WTC11 (cell line): Measurements from ENCODE around the gene ARHGAP15. TPM values are rescaled to one million over a fixed set of nuclear protein-coding genes. Genes with fewer than 3 reads are reported as not detected.

Experiments
- ATAC-seq: fragments of 200-7000 bp; cut with Tn5 transposase; 2 replicates; pipeline ENCODE4 v1.10.0; 2021; ENCODE audit warnings: mild to moderate bottlenecking, moderate library complexity
- CTCF ChIA-PET: fragments of 300-600 bp; sonication (Branson Sonifier 250); formaldehyde crosslinking; loops from one replicate; lab custom pipeline; 2021; ENCODE audit warnings: antibody characterized with exemption; lab: Charles Lee
- POLR2A ChIA-PET: fragments of 350-600 bp; sonication (Branson Sonifier 250); formaldehyde crosslinking; loops from one replicate; lab custom pipeline; 2021; ENCODE audit warnings: antibody characterized with exemption; lab: Charles Lee
- DNase-seq: peaks from one replicate; pipeline ENCODE4 v3.0.0; 2021; ENCODE audit warnings: low spot score
- H3K27ac Mint-ChIP-seq: 2 replicates; pipeline ENCODE4 v1.8.0; 2021; ENCODE audit warnings: mixed read lengths
- H3K27me3 Mint-ChIP-seq: 2 replicates; pipeline ENCODE4 v1.8.0; 2021; ENCODE audit warnings: low read depth, mild to moderate bottlenecking, moderate library complexity, mixed read lengths
- H3K36me3 Mint-ChIP-seq: 2 replicates; pipeline ENCODE4 v1.8.0; 2021; ENCODE audit warnings: mixed read lengths
- H3K4me1 Mint-ChIP-seq: 2 replicates; pipeline ENCODE4 v1.8.0; 2022; ENCODE audit warnings: mixed read lengths
- H3K4me3 Mint-ChIP-seq: 2 replicates; pipeline ENCODE4 v1.8.0; 2021; ENCODE audit warnings: mild to moderate bottlenecking, moderate library complexity, mixed read lengths
- H3K9me3 Mint-ChIP-seq: 2 replicates; pipeline ENCODE4 v1.8.0; 2021; ENCODE audit warnings: mixed read lengths
- ARID4B ChIP-seq: sonication (generic); formaldehyde crosslinking; IDR thresholded peaks from 2 replicates; pipeline ENCODE4 v1.8.0; 2023; ENCODE audit warnings: missing genetic modification reagents, mild to moderate bottlenecking, borderline replicate concordance
- ATF2 ChIP-seq: sonication (generic); formaldehyde crosslinking; IDR thresholded peaks from 2 replicates; pipeline ENCODE4 v1.8.1; 2022; ENCODE audit warnings: low read depth, missing genetic modification reagents, borderline replicate concordance
- ATF3 ChIP-seq: sonication (generic); formaldehyde crosslinking; conservative IDR thresholded peaks from 2 replicates; pipeline ENCODE4 v1.8.1; 2022; ENCODE audit warnings: mild to moderate bottlenecking, missing genetic modification reagents
- EMX1 ChIP-seq: fragments of 250-450 bp; sonication (Bioruptor Pico); IDR thresholded peaks from 2 replicates; pipeline ENCODE4 v1.8.0; 2021; ENCODE audit warnings: mild to moderate bottlenecking
- GABPB1 ChIP-seq: sonication (generic); formaldehyde crosslinking; IDR thresholded peaks from 2 replicates; pipeline ENCODE4 v1.8.1; 2023; ENCODE audit warnings: mild to moderate bottlenecking, missing genetic modification reagents
- IRF2 ChIP-seq: sonication (generic); formaldehyde crosslinking; IDR thresholded peaks from 2 replicates; pipeline ENCODE4 v1.8.0; 2022; ENCODE audit warnings: low read depth, missing genetic modification reagents, borderline replicate concordance
- MAX ChIP-seq: sonication (generic); formaldehyde crosslinking; IDR thresholded peaks from 2 replicates; pipeline ENCODE4 v1.8.0; 2022; ENCODE audit warnings: mild to moderate bottlenecking, missing genetic modification reagents
- MXD4 ChIP-seq: fragments of 250-450 bp; sonication (Bioruptor Pico); IDR thresholded peaks from 2 replicates; pipeline ENCODE4 v1.8.0; 2021; ENCODE audit warnings: mild to moderate bottlenecking, moderate library complexity, borderline replicate concordance
- MYBL2 ChIP-seq: sonication (generic); formaldehyde crosslinking; IDR thresholded peaks from 2 replicates; pipeline ENCODE4 v1.8.1; 2023; ENCODE audit warnings: mild to moderate bottlenecking, moderate library complexity, missing genetic modification reagents
- NFATC4 ChIP-seq: fragments of 250-450 bp; sonication (Bioruptor Pico); IDR thresholded peaks from 2 replicates; pipeline ENCODE4 v1.9.0; 2021; ENCODE audit warnings: mild to moderate bottlenecking
- PREB ChIP-seq: sonication (generic); formaldehyde crosslinking; IDR thresholded peaks from 2 replicates; pipeline ENCODE4 v1.8.1; 2022; ENCODE audit warnings: mild to moderate bottlenecking, missing genetic modification reagents, moderate library complexity, borderline replicate concordance
- RORB ChIP-seq: fragments of 250-450 bp; sonication (Bioruptor Pico); IDR thresholded peaks from 2 replicates; pipeline ENCODE4 v1.9.0; 2021; ENCODE audit warnings: mild to moderate bottlenecking
- SP1 ChIP-seq: sonication (generic); formaldehyde crosslinking; conservative IDR thresholded peaks from 2 replicates; pipeline ENCODE4 v1.8.1; 2022; ENCODE audit warnings: missing genetic modification reagents
- ZNF121 ChIP-seq: sonication (generic); formaldehyde crosslinking; IDR thresholded peaks from 2 replicates; pipeline ENCODE4 v1.8.0; 2023; ENCODE audit warnings: missing genetic modification reagents
- ZNF138 ChIP-seq: sonication (generic); formaldehyde crosslinking; conservative IDR thresholded peaks from 2 replicates; pipeline ENCODE4 v1.8.1; 2022; ENCODE audit warnings: mild to moderate bottlenecking, moderate library complexity, missing genetic modification reagents
- ZNF232 ChIP-seq: sonication (generic); formaldehyde crosslinking; IDR thresholded peaks from 2 replicates; pipeline ENCODE4 v1.8.0; 2022; ENCODE audit warnings: mild to moderate bottlenecking, missing genetic modification reagents
- ZNF396 ChIP-seq: fragments of 250-450 bp; sonication (Bioruptor Pico); IDR thresholded peaks from 2 replicates; pipeline ENCODE4 v1.8.0; 2021; ENCODE audit warnings: mild to moderate bottlenecking, moderate library complexity, borderline replicate concordance
- ZNF416 ChIP-seq: fragments of 250-450 bp; sonication (Bioruptor Pico); IDR thresholded peaks from 2 replicates; pipeline ENCODE4 v1.9.0; 2021; ENCODE audit warnings: mild to moderate bottlenecking, inconsistent platforms
- ZNF423 ChIP-seq: fragments of 250-450 bp; sonication (Bioruptor Pico); IDR thresholded peaks from 2 replicates; pipeline ENCODE4 v2.1.2; 2022; ENCODE audit warnings: mild to moderate bottlenecking, moderate library complexity
- ZNF671 ChIP-seq: fragments of 250-450 bp; sonication (Bioruptor Pico); IDR thresholded peaks from 2 replicates; pipeline ENCODE4 v1.8.0; 2021; ENCODE audit warnings: mild to moderate bottlenecking
- total RNA-seq: library from RNA; stranded (reverse); gene quantifications from 3 replicates; pipeline ENCODE4 v1.2.3, GENCODE V29; 2021

ARHGAP15 gene
- total RNA-seq, 1 experiment from 2014 or later = 0.28 TPM

- H3K9me3 Mint-ChIP-seq = no peaks in the 10 kb centered on the region
- DNase-seq (no peak), ATAC-seq (no peak)
- no peak overlapping the region for H3K4me3 Mint-ChIP-seq
- ChIA-PET CTCF (no interaction called here), POLR2A (no interaction called here)
- H3K4me1 Mint-ChIP-seq = peaks cover 21% of the 10 kb centered on the region
- no peaks in the 10 kb centered on the region for H3K36me3 Mint-ChIP-seq
- H3K27me3 Mint-ChIP-seq = no peaks in the 10 kb centered on the region; the same call in 1 of the 2 replicates
- no peak for TF ChIP-seq MAX
- no peak for TF ChIP-seq GABPB1
- no peak for TF ChIP-seq ZNF138 (CRISPR knock-in tag)
- no peak overlapping the region for H3K27ac Mint-ChIP-seq
Measured at GRCh38 chr2:143151111-143151752, 22.0 kb downstream of the ARHGAP15 start.

- no peak for DNase-seq
- POLR2A ChIA-PET = no interaction called here
- Mint-ChIP-seq H3K9me3 (no peaks in the 10 kb centered on the region), H3K27ac (no peak overlapping the region), H3K27me3 (no peaks in the 10 kb centered on the region; the same call in 1 of the 2 replicates), H3K4me3 (no peak overlapping the region), H3K36me3 (no peaks in the 10 kb centered on the region), H3K4me1 (peaks cover 24% of the 10 kb centered on the region)
- no peak for ATAC-seq
- TF ChIP-seq ZNF416 (CRISPR knock-in tag) (no peak), SP1 (CRISPR knock-in tag) (no peak), ZNF121 (CRISPR knock-in tag) (no peak), MYBL2 (CRISPR knock-in tag) (no peak), ATF3 (no peak), ZNF423 (CRISPR knock-in tag) (no peak), ZNF232 (CRISPR knock-in tag) (no peak), EMX1 (CRISPR knock-in tag) (no peak), ZNF138 (CRISPR knock-in tag) (no peak), ARID4B (CRISPR knock-in tag) (no peak), RORB (CRISPR knock-in tag) (no peak), MXD4 (CRISPR knock-in tag) (no peak), NFATC4 (CRISPR knock-in tag) (no peak), IRF2 (no peak), PREB (CRISPR knock-in tag) (no peak), ZNF671 (CRISPR knock-in tag) (no peak), ZNF396 (CRISPR knock-in tag) (no peak), ATF2 (CRISPR knock-in tag) (no peak)
- CTCF ChIA-PET = interaction anchor here (1.0 kb wide), 1 partner anchor 132 kb away, joined by 3 read pairs; no protein-coding TSS in a partner anchor
Measured at GRCh38 chr2:143152219-143152618, 23.0 kb downstream of the ARHGAP15 start.
